Colonic mucosa (tissue), 4 donors: ENCODE data around the gene ZNF576. TPM values are rescaled to one million over a fixed set of nuclear protein-coding genes. Genes with fewer than 3 reads are reported as not detected.
"Not testable (repeated sequence)": the region's sequence is repeated elsewhere in the genome, so short reads cannot be mapped to it uniquely, and the experiment has no call there.

ENCODE experiments used
- DNase-seq: peaks from one replicate; pipeline ENCODE4 v3.0.0-alpha.2; 2020
- H3K27ac ChIP-seq: fragments of 200-600 bp; one replicate; pipeline ENCODE4 v1.8.0; 2021
- H3K27me3 ChIP-seq: fragments of 200-600 bp; one replicate; pipeline ENCODE4 v1.8.0; 2021
- H3K36me3 ChIP-seq: fragments of 200-600 bp; one replicate; pipeline ENCODE4 v1.8.0; 2021
- H3K4me1 ChIP-seq: fragments of 200-600 bp; one replicate; pipeline ENCODE4 v1.8.0; 2021; ENCODE audit warnings: mild to moderate bottlenecking
- H3K4me3 ChIP-seq: fragments of 200-600 bp; one replicate; pipeline ENCODE4 v1.8.0; 2021
- H3K9ac ChIP-seq, 2 donors: one replicate each; pipeline ENCODE4 v1.7.0; 2013; ENCODE audit warnings: control low read depth in 2 of 2, low read depth in 2 of 2, low read length in 2 of 2
- H3K9me3 ChIP-seq: fragments of 200-600 bp; one replicate; pipeline ENCODE4 v1.8.0; 2021
- CTCF ChIP-seq: fragments of 200-600 bp; IDR thresholded peaks from one replicate; pipeline ENCODE4 v1.8.0; 2022; ENCODE audit warnings: antibody characterized with exemption, mild to moderate bottlenecking
- intact Hi-C: fragments of 100-400 bp; cut with DNase I; formaldehyde crosslinking; loops from one replicate; pipeline ENCODE4 v1.14.1; 2022
- total RNA-seq, 2 donors: library from RNA; stranded (reverse); fragmentation: NEBNext Ultra II Directional in 1 of 2; extraction: Animal tissue kit (Norgen Biotek cat#: 25700) in 1 of 2; gene quantifications; one replicate each; pipeline ENCODE4 v1.2.1, GENCODE V29; 2021
- donor health status: healthy.
- donor health status: DM: no; HTN: no; CAD: no.
- donor health status: DM: no; HTN: no; CAD: no.

Gene ZNF576
- total RNA-seq, 2 donors from 2014 or later: 15.4 to 27.1 TPM

GRCh38 chr19:43598445-43599240 is 2.2 kb downstream of the ZNF576 start:
- no peak for TF ChIP-seq CTCF
- peaks cover 20% of the 10 kb centered on the region for H3K4me1 ChIP-seq
- no peaks in the 10 kb centered on the region for H3K27me3 ChIP-seq
- H3K36me3 ChIP-seq: no peaks in the 10 kb centered on the region
- peak overlapping the region in 1 of 2 donors; percentile 1 for H3K9ac ChIP-seq
- H3K9me3 ChIP-seq: no peaks in the 10 kb centered on the region
- H3K27ac ChIP-seq: no peak overlapping the region
- DNase-seq: no peak
- no peak overlapping the region for H3K4me3 ChIP-seq
- intact Hi-C loops: loop anchor here (10.0 kb wide), 1 partner anchor 64 kb away; the partner anchor contains the start of gene ZNF575

- no peaks in the 10 kb centered on the region for H3K36me3 ChIP-seq
- H3K4me3 ChIP-seq: no peak overlapping the region
- peaks cover 12% of the 10 kb centered on the region for H3K4me1 ChIP-seq
- H3K9me3 ChIP-seq: no peaks in the 10 kb centered on the region
- intact Hi-C loops: loop anchor here (10.0 kb wide), 2 partner anchors 55 to 65 kb away; partner anchors contain the start of gene ZNF575
- TF ChIP-seq CTCF: no peak
- H3K27me3 ChIP-seq: no peaks in the 10 kb centered on the region
- no peak overlapping the region for H3K27ac ChIP-seq
- H3K9ac ChIP-seq: no peak overlapping the region
- no peak for DNase-seq
Observed at GRCh38 chr19:43599635-43600295, 3.4 kb downstream of the ZNF576 start.

- not testable (repeated sequence) for H3K36me3 ChIP-seq, H3K27ac ChIP-seq, H3K4me3 ChIP-seq, H3K9me3 ChIP-seq, H3K9ac ChIP-seq, DNase-seq, H3K27me3 ChIP-seq
- intact Hi-C loops: loop anchor here (10.0 kb wide), 1 partner anchor 54 kb away; no protein-coding TSS in a partner anchor
- H3K4me1 ChIP-seq: peaks cover 11% of the 10 kb centered on the region
Observed at GRCh38 chr19:43600326-43600725, 3.9 kb downstream of the ZNF576 start.

GRCh38 chr19:43605875-43606568 is 9.6 kb downstream of the ZNF576 start:
- H3K9ac ChIP-seq: no peak overlapping the region
- no peak overlapping the region for H3K27ac ChIP-seq
- no peaks in the 10 kb centered on the region for H3K36me3 ChIP-seq
- H3K9me3 ChIP-seq: no peaks in the 10 kb centered on the region
- TF ChIP-seq CTCF: no peak
- no peaks in the 10 kb centered on the region for H3K4me1 ChIP-seq
- no peak for DNase-seq
- no peaks in the 10 kb centered on the region for H3K27me3 ChIP-seq
- no peak overlapping the region for H3K4me3 ChIP-seq
- intact Hi-C loops: loop anchor here (10.0 kb wide), 1 partner anchor 49 kb away; no protein-coding TSS in a partner anchor

GRCh38 chr19:43606569-43607229 is 10.3 kb downstream of the ZNF576 start:
- Histone ChIP-seq H3K9me3 (no peaks in the 10 kb centered on the region), H3K4me3 (no peak overlapping the region), H3K27me3 (no peaks in the 10 kb centered on the region), H3K4me1 (no peaks in the 10 kb centered on the region), H3K9ac (no peak overlapping the region), H3K36me3 (no peaks in the 10 kb centered on the region), H3K27ac (no peak overlapping the region)
- no peak for DNase-seq
- intact Hi-C loops: loop anchor here (10.0 kb wide), 1 partner anchor 48 kb away; no protein-coding TSS in a partner anchor
- no peak for TF ChIP-seq CTCF
